DND-41 (cell line): ENCODE measurements around the gene CARD11.

ENCODE experiments used
- EZH2 ChIP-seq: IDR thresholded peaks from 3 replicates; pipeline ENCODE4 v1.6.1; 2012; ENCODE audit warnings: borderline replicate concordance, low read depth, mild to moderate bottlenecking, moderate library complexity, low read length, inconsistent platforms; ENCODE audit not compliant: severe bottlenecking
- TF ChIP-seq, protein P1 (sequence below): IDR thresholded peaks from 2 replicates; pipeline ENCODE4 v1.5.1; 2012; ENCODE audit warnings: borderline replicate concordance, low read length, moderate library complexity, mild to moderate bottlenecking; ENCODE audit not compliant: poor library complexity, severe bottlenecking; ENCODE audit errors: extremely low read depth

DNA sequence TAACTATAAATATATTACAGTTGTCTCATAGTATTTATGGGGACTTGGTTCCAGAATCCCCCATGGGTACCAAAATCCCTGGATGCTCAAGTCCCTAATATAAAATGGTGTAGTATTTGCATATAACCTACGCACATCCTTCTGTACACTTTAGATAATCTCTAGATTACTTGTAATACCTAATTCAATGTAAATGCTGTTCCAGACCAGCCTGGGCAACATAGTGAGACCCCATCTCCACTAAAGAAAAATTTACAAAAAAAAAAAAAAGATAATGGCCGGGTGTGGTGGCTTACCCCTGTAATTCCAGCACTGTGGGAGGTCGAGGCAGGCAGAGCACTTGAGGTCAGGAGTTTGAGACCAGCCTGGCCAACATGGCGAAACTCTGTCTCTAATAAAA is 182.2 kb downstream of the CARD11 start:
- no peak for TF ChIP-seq EZH2
- TF ChIP-seq, protein P1, sequence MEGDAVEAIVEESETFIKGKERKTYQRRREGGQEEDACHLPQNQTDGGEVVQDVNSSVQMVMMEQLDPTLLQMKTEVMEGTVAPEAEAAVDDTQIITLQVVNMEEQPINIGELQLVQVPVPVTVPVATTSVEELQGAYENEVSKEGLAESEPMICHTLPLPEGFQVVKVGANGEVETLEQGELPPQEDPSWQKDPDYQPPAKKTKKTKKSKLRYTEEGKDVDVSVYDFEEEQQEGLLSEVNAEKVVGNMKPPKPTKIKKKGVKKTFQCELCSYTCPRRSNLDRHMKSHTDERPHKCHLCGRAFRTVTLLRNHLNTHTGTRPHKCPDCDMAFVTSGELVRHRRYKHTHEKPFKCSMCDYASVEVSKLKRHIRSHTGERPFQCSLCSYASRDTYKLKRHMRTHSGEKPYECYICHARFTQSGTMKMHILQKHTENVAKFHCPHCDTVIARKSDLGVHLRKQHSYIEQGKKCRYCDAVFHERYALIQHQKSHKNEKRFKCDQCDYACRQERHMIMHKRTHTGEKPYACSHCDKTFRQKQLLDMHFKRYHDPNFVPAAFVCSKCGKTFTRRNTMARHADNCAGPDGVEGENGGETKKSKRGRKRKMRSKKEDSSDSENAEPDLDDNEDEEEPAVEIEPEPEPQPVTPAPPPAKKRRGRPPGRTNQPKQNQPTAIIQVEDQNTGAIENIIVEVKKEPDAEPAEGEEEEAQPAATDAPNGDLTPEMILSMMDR: no peak
